SK-N-SH (cell line): ENCODE measurements around the gene SH2B2. TPM values are rescaled to one million over a fixed set of nuclear protein-coding genes. Genes with fewer than 3 reads are reported as not detected.
"Not testable (repeated sequence)": the region's sequence is repeated elsewhere in the genome, so short reads cannot be mapped to it uniquely, and the experiment has no call there.

Experiments
- CTCF ChIA-PET: fragments of 300-600, 350-600 bp; formaldehyde crosslinking; extraction: SDS; loops from one replicate; lab custom pipeline; 2021; lab: Yijun Ruan, JAX
- POLR2A ChIA-PET: fragments of 350-600 bp; sonication (Branson Sonifier 250); formaldehyde crosslinking; extraction: SDS; loops from one replicate; lab custom pipeline; 2020; ENCODE audit warnings: antibody characterized with exemption, inconsistent platforms; lab: Yijun Ruan, JAX
- DNase-seq: peaks from one replicate; pipeline ENCODE4 v3.0.0; 2012
- H2AFZ ChIP-seq: fragments of 200-600 bp; sonication (generic); 2 replicates; pipeline ENCODE4 v1.8.1; 2016; ENCODE audit warnings: antibody characterized with exemption, mild to moderate bottlenecking, low read depth
- H3F3A ChIP-seq: fragments of 200-600 bp; sonication (generic); replicated peaks from 2 replicates; pipeline ENCODE3; 2016; ENCODE audit warnings: antibody characterized with exemption, mild to moderate bottlenecking; ENCODE audit not compliant: insufficient read depth
- H3K27ac ChIP-seq, 2 experiments: fragments of 200-500 bp in 1 of 2; fragments of 200-600 bp in 1 of 2; sonication (Bioruptor generic) in 1 of 2; sonication (generic), shearing (Covaris generic) in 1 of 2; 2 replicates each; pipeline versions ENCODE4 v1.5.1 to v1.6.1; 2014 to 2016; ENCODE audit warnings: low read depth in 2 of 2, inconsistent platforms in 1 of 2, low read length in 1 of 2, mild to moderate bottlenecking in 1 of 2, mixed read lengths in 1 of 2
- H3K27me3 ChIP-seq: fragments of 200-600 bp; sonication (generic), shearing (Covaris generic); 2 replicates; pipeline ENCODE4 v1.6.1; 2016; ENCODE audit warnings: mixed run types; ENCODE audit not compliant: insufficient read depth
- H3K36me3 ChIP-seq, 2 experiments: fragments of 200-500 bp in 1 of 2; fragments of 200-600 bp in 1 of 2; sonication (Bioruptor generic) in 1 of 2; sonication (generic) in 1 of 2; replicated peaks in 1 of 2; 2 replicates each; pipeline versions ENCODE3 to v1.5.1; 2014 to 2016; ENCODE audit warnings: low read length in 1 of 2, mild to moderate bottlenecking in 1 of 2; ENCODE audit not compliant: insufficient read depth in 2 of 2, control insufficient read depth in 1 of 2
- H3K4me1 ChIP-seq, 2 experiments: fragments of 200-500 bp in 1 of 2; fragments of 200-600 bp in 1 of 2; sonication (Bioruptor generic) in 1 of 2; sonication (generic), shearing (Covaris generic) in 1 of 2; 2 replicates each; pipeline versions ENCODE4 v1.5.1 to v1.6.1; 2014 to 2016; ENCODE audit warnings: low read depth in 1 of 2, low read length in 1 of 2, mixed run types in 1 of 2; ENCODE audit not compliant: insufficient read depth in 2 of 2, control insufficient read depth in 1 of 2
- H3K4me2 ChIP-seq: fragments of 200-600 bp; sonication (generic), shearing (Covaris generic); 2 replicates; pipeline ENCODE4 v1.6.1; 2017; ENCODE audit warnings: mixed run types
- H3K4me3 ChIP-seq, 2 experiments: fragments of 200-500 bp in 1 of 2; fragments of 200-600 bp in 1 of 2; sonication (Bioruptor generic) in 1 of 2; sonication (generic), shearing (Covaris generic) in 1 of 2; 2 replicates each; pipeline versions ENCODE4 v1.5.1 to v1.8.1; 2014 to 2016; ENCODE audit warnings: low read depth in 2 of 2, inconsistent platforms in 1 of 2, low read length in 1 of 2, mild to moderate bottlenecking in 1 of 2, mixed read lengths in 1 of 2, moderate library complexity in 1 of 2
- H3K79me2 ChIP-seq: fragments of 200-600 bp; sonication (generic); 2 replicates; pipeline ENCODE4 v1.8.1; 2017; ENCODE audit warnings: mild to moderate bottlenecking; ENCODE audit not compliant: insufficient read depth
- H3K9ac ChIP-seq: fragments of 200-600 bp; sonication (generic); 2 replicates; pipeline ENCODE4 v1.6.1; 2017; ENCODE audit warnings: mixed run types
- H3K9me2 ChIP-seq: fragments of 200-600 bp; sonication (generic); 2 replicates; pipeline ENCODE4 v1.6.1; 2017; ENCODE audit warnings: mixed run types
- H3K9me3 ChIP-seq: fragments of 200-600 bp; sonication (generic); 2 replicates; pipeline ENCODE4 v1.6.1; 2017; ENCODE audit warnings: mixed run types, mild to moderate bottlenecking, moderate library complexity
- H4K20me1 ChIP-seq: fragments of 200-600 bp; sonication (generic); 2 replicates; pipeline ENCODE4 v1.6.1; 2017; ENCODE audit warnings: mild to moderate bottlenecking, mixed run types; ENCODE audit not compliant: insufficient read depth
- CHD2 ChIP-seq: fragments of 150-350 bp; IDR thresholded peaks from 2 replicates; pipeline ENCODE4 v1.6.1; 2018; ENCODE audit warnings: low read length; ENCODE audit not compliant: partially characterized antibody
- ELF1 ChIP-seq: IDR thresholded peaks from 2 replicates; pipeline ENCODE4 v1.4.0; 2012
- GABPA ChIP-seq: IDR thresholded peaks from 2 replicates; pipeline ENCODE4 v1.4.0; 2012; ENCODE audit warnings: low read depth, mild to moderate bottlenecking
- MXI1 ChIP-seq: IDR thresholded peaks from 2 replicates; pipeline ENCODE4 v1.6.1; 2012; ENCODE audit warnings: mild to moderate bottlenecking, low read depth, low read length, improper control_type of control experiment
- NRF1 ChIP-seq: IDR thresholded peaks from 2 replicates; pipeline ENCODE4 v1.6.1; 2012; ENCODE audit warnings: low read depth, mild to moderate bottlenecking, low read length
- POLR2AphosphoS5 ChIP-seq: IDR thresholded peaks from 2 replicates; pipeline ENCODE4 v1.6.1; 2012; ENCODE audit warnings: low read depth, low read length
- RCOR1 ChIP-seq: fragments of 150-350 bp; IDR thresholded peaks from 2 replicates; pipeline ENCODE4 v1.6.1; 2017; ENCODE audit warnings: antibody characterized with exemption, low read length
- RFX5 ChIP-seq: IDR thresholded peaks from 2 replicates; pipeline ENCODE4 v1.6.1; 2012; ENCODE audit warnings: mild to moderate bottlenecking, improper control_type of control experiment, low read length
- SMC3 ChIP-seq: IDR thresholded peaks from 2 replicates; pipeline ENCODE4 v1.6.1; 2012; ENCODE audit warnings: low read depth, low read length, improper control_type of control experiment
- TAF1 ChIP-seq: IDR thresholded peaks from 2 replicates; pipeline ENCODE4 v1.6.1; 2012; ENCODE audit warnings: low read depth, mild to moderate bottlenecking, low read length, moderate library complexity, borderline replicate concordance
- YY1 ChIP-seq: IDR thresholded peaks from 2 replicates; pipeline ENCODE4 v1.4.0; 2012; ENCODE audit warnings: low read depth, mild to moderate bottlenecking
- WGBS: methylation state at CpG from one replicate; pipeline ENCODE4 v1.1.6; 2017; ENCODE audit warnings: low lambda C conversion rate; 5-methylcytosine and 5-hydroxymethylcytosine counted together
- polyA plus RNA-seq, 3 experiments: library from polyadenylated mRNA; depleted of rRNA; stranded (reverse); fragments of >200 nt; gene quantifications; 2 replicates each; pipeline ENCODE4 v1.2.3, GENCODE V29; 2012
- TF ChIP-seq, protein P1 (sequence below): IDR thresholded peaks from 2 replicates; pipeline ENCODE4 v1.4.0; 2012; ENCODE audit warnings: low read depth
- TF ChIP-seq, protein P2 (sequence below): fragments of 150-350 bp; IDR thresholded peaks from 2 replicates; pipeline ENCODE4 v1.6.1; 2016; ENCODE audit warnings: mild to moderate bottlenecking, low read depth, low read length
- TF ChIP-seq, protein P3 (sequence below): fragments of 200-600 bp; sonication (generic); IDR thresholded peaks from 2 replicates; pipeline ENCODE4 v1.6.1; 2017; ENCODE audit warnings: antibody characterized with exemption, mild to moderate bottlenecking, moderate library complexity

SH2B2 gene
- polyA plus RNA-seq, 1 of the 3 experiments (the other 2 are of a cell fraction), result 4.7 TPM

DNA sequence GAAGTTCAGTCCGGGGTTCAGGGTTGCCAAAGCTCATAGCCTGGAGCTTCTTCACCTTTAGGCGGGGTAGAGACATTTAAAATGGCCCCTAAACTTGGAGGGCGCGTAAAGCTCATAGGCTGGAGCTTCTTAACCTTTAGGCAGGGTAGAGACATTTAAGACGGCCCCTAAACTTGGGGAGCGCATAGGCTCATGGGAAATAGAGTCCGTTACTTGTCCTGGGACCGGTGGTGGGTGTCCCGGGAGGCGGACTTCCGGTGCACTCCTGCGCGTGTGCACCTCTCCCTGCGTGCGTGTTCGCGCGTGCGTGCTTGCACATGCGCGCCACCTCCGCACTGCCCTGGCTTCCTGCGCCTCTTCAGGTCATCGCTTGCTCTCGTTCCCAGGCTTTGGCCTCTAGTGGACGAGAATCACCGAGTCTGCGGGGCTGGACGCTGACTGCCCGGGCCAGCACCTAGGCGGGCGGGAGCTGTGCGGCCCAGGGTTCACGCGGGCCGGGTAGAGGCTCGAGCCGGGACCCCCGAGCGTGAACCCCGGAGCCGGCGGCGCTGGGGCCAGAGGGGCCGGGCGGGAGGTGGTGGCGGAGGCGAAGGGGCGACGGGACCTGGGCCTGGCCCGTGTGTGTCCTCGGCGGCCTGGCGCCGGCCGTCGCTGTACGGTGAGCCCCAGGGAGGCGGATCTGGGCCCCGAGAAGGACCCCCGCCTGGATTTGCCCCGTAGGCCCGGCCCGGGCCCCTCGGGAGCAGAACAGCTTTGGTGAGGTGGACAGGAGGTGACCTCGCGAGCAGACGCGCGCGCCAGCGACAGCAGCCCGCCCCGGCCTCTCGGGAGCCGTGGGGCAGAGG is 77.1 kb downstream of the SH2B2 start:
- H3K27me3 ChIP-seq, result not testable (repeated sequence)
- H3K4me2 ChIP-seq, result peak overlapping the region; percentile 78
- POLR2A ChIA-PET, result interaction anchor here (0.7 to 1.0 kb wide), 5 partner anchors 17 to 77 kb away, joined by 3 to 5 read pairs (median 3); partner anchors contain the start of gene SH2B2

DNA sequence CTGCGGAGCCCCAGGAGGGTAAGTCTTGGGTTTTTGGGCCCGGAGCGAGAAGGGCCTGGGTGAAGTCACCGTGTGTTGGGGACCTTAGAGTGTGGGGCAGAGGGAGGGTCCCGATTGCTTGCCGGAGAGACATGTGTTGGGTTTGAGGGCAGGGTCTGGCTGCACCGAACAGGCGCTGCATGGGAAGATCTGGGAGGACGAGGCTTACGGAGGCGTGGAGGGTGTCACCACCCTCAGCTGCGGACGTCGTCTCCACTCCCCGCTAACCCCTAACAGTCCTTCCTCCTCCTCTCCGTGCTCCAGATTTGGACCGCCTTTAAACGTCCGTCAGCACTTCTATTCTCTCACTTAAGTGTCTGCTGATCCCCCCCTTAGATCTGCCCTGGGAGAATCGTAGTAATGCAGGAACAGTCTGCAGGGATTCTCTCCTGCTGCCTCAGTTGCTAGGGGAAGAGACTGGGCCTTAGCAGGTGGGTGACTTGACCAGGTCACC is 77.8 kb downstream of the SH2B2 start:
- H3K9me2 ChIP-seq, H4K20me1 ChIP-seq, DNase-seq, H3K27me3 ChIP-seq, H3K9me3 ChIP-seq, POLR2A ChIA-PET, H3K4me1 ChIP-seq, H3F3A ChIP-seq: not testable (repeated sequence)
- Histone ChIP-seq H3K36me3 (peaks cover 0 to 13% of the 10 kb centered on the region in 2 experiments), H2AFZ (0 out of 2 replicates have a peak overlapping the region, but pooled peaks have one; percentile 22), H3K4me2 (peak overlapping the region; percentile 78), H3K4me3 (peak overlapping the region; percentile 72 to 92), H3K27ac (peak overlapping the region; percentile 69 to 85; a peak in 3 of 4 replicates), H3K79me2 (peaks cover 37% of the 10 kb centered on the region), H3K9ac (peak overlapping the region; percentile 83)
- WGBS, result 2% methylated on average over 20 of the region's 20 CpGs
- CTCF ChIA-PET, result interaction anchor here (0.6 to 1.3 kb wide), 2 partner anchors 80 to 819 kb away, joined by 3 read pairs; no protein-coding TSS in a partner anchor

More for the DNA sequence above, 77.1 kb downstream of the SH2B2 start:
- peaks cover 0 to 13% of the 10 kb centered on the region in 2 experiments for H3K36me3 ChIP-seq
- TF ChIP-seq, protein P1, sequence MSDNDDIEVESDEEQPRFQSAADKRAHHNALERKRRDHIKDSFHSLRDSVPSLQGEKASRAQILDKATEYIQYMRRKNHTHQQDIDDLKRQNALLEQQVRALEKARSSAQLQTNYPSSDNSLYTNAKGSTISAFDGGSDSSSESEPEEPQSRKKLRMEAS, result peak; percentile 61
- TF ChIP-seq TAF1, result peak; percentile 82
- peak; percentile 7; the same call in 1 of the 2 replicates for TF ChIP-seq SMC3
- TF ChIP-seq NRF1, result peak; percentile 97
- TF ChIP-seq YY1, result peak; percentile 62; the same call in 1 of the 2 replicates
- TF ChIP-seq, protein P2, sequence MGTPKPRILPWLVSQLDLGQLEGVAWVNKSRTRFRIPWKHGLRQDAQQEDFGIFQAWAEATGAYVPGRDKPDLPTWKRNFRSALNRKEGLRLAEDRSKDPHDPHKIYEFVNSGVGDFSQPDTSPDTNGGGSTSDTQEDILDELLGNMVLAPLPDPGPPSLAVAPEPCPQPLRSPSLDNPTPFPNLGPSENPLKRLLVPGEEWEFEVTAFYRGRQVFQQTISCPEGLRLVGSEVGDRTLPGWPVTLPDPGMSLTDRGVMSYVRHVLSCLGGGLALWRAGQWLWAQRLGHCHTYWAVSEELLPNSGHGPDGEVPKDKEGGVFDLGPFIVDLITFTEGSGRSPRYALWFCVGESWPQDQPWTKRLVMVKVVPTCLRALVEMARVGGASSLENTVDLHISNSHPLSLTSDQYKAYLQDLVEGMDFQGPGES, result peak; percentile 94
- TF ChIP-seq MXI1, result peak; percentile 91
- TF ChIP-seq POLR2AphosphoS5, result peak; percentile 81; the same call in 1 of the 2 replicates
- TF ChIP-seq RFX5, result 0 out of 2 replicates have a peak, but pooled peaks have one; percentile 42
- TF ChIP-seq RCOR1, result peak; percentile 50; the same call in 1 of the 2 replicates
- TF ChIP-seq, protein P3, sequence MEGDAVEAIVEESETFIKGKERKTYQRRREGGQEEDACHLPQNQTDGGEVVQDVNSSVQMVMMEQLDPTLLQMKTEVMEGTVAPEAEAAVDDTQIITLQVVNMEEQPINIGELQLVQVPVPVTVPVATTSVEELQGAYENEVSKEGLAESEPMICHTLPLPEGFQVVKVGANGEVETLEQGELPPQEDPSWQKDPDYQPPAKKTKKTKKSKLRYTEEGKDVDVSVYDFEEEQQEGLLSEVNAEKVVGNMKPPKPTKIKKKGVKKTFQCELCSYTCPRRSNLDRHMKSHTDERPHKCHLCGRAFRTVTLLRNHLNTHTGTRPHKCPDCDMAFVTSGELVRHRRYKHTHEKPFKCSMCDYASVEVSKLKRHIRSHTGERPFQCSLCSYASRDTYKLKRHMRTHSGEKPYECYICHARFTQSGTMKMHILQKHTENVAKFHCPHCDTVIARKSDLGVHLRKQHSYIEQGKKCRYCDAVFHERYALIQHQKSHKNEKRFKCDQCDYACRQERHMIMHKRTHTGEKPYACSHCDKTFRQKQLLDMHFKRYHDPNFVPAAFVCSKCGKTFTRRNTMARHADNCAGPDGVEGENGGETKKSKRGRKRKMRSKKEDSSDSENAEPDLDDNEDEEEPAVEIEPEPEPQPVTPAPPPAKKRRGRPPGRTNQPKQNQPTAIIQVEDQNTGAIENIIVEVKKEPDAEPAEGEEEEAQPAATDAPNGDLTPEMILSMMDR, result peak; percentile 21; the same call in 1 of the 2 replicates
- peak; percentile 77 for TF ChIP-seq CHD2
- peak; percentile 74 for TF ChIP-seq ELF1
- TF ChIP-seq GABPA, result peak; percentile 81
- 2% methylated on average over 29 of the region's 76 CpGs for WGBS
- DNase-seq, result peak; percentile 92
- H3K9me3 ChIP-seq, H3K9me2 ChIP-seq, H3K4me1 ChIP-seq, H3F3A ChIP-seq, H4K20me1 ChIP-seq: not testable (repeated sequence)
- H3K27ac ChIP-seq, result peak overlapping the region; percentile 69 to 85
- peaks cover 37% of the 10 kb centered on the region for H3K79me2 ChIP-seq
- H3K4me3 ChIP-seq, result peak overlapping the region; percentile 72 to 92
- H3K9ac ChIP-seq, result peak overlapping the region; percentile 83
- H2AFZ ChIP-seq, result peak overlapping the region; percentile 97
- CTCF ChIA-PET, result interaction anchor here (0.6 to 1.3 kb wide), 3 partner anchors 29 to 818 kb away, joined by 3 read pairs; no protein-coding TSS in a partner anchor

DNA sequence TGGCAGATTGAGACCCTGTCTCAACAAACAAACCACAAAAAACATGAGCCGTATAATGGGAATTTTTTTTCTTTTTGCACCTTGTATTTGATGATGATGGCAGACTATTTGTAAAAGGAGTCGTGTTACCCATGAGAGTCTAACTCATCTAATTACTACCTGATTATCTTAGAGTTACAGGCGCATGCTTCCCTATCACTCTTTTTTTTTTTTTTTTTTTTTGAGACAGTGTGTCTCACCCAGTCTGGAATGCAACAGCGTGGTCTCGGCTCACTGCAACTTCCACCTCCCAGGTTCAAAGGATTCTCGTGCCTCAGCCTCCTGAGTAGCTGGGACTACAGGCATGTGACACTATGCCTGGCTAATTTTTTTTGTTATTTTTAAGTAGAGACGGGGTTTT is 78.7 kb downstream of the SH2B2 start:
- H3K36me3 ChIP-seq, result peaks cover 2 to 17% of the 10 kb centered on the region in 2 experiments
- WGBS, result 59% methylated on average over 7 of the region's 7 CpGs
- peak overlapping the region in 1 of 2 experiments; percentile 25; a peak in 1 of 4 replicates for H3K4me3 ChIP-seq
- POLR2A ChIA-PET, DNase-seq, H4K20me1 ChIP-seq, CTCF ChIA-PET, H3F3A ChIP-seq, H2AFZ ChIP-seq, H3K9me3 ChIP-seq, H3K27me3 ChIP-seq, H3K27ac ChIP-seq, H3K9me2 ChIP-seq, H3K4me1 ChIP-seq: not testable (repeated sequence)
- H3K9ac ChIP-seq, result peak overlapping the region; percentile 21; the same call in 1 of the 2 replicates
- peaks cover 44% of the 10 kb centered on the region for H3K79me2 ChIP-seq
- H3K4me2 ChIP-seq, result peak overlapping the region; percentile 78
